A549 (cell line): Measurements from ENCODE around the gene ZNF549.
A peak's percentile ranks its signal among the peaks of the same experiment; 100 is the strongest.

Source experiments
- CTCF ChIP-seq: fragments of >200 bp; sonication (Bioruptor Twin); formaldehyde crosslinking; IDR thresholded peaks from 3 replicates; pipeline ENCODE4 v1.5.1; 2016
- E2F6 ChIP-seq: IDR thresholded peaks from 2 replicates; pipeline ENCODE4 v1.6.1; 2012; ENCODE audit warnings: low read depth, borderline replicate concordance
- EHMT2 ChIP-seq: fragments of 200-600 bp; sonication (generic); IDR thresholded peaks from 2 replicates; pipeline ENCODE4 v1.6.1; 2016; ENCODE audit warnings: antibody characterized with exemption, low read depth, mild to moderate bottlenecking, moderate library complexity
- POLR2A ChIP-seq: IDR thresholded peaks from 2 replicates; pipeline ENCODE4 v1.6.1; 2012; ENCODE audit warnings: mild to moderate bottlenecking, low read length
- REST ChIP-seq: fragments of 200-600 bp; sonication (generic); IDR thresholded peaks from 2 replicates; pipeline ENCODE4 v1.6.1; 2016; ENCODE audit warnings: antibody characterized with exemption, mild to moderate bottlenecking, moderate library complexity

GRCh38 chr19:57578487-57579205, 51.5 kb downstream of the ZNF549 start, which contains the start of gene ZNF416:
- TF ChIP-seq E2F6 (peak; percentile 88), CTCF (no peak), REST (peak; percentile 64), POLR2A (peak; percentile 35; the same call in 1 of the 2 replicates), EHMT2 (no peak)
